Measurements from ENCODE around the gene NUDT7.

Gene NUDT7

DNA sequence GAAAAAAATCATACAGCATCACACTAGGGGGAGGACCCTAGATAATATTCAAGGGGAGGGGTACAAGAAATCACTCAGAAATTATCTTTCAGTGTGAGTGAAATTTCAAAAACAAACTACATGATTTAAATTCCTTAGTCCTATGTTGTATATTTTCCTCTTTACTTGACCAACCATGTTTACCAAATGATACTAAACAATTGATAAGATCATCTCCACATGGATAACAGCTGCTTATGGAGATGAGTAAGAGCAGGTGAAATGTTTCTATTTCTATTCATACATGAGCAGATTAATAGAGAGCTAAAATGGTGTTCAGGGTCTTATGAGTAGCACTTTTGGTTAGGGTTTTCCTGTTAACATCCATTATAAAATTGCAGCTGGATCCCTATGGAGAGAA is 58.8 kb downstream of the NUDT7 start:
- H3K36me3 ChIP-seq (ENCODE audit: control insufficient read depth, insufficient read depth, low read length): no peaks in the 10 kb centered on the region
- no peak overlapping the region for H3K56ac ChIP-seq (ENCODE audit: low read length)
- no peaks in the 10 kb centered on the region for H3K79me1 ChIP-seq (ENCODE audit: low read length)
- no peak overlapping the region for H3K9ac ChIP-seq (ENCODE audit: low read length)
- no peak overlapping the region for H3K23ac ChIP-seq (ENCODE audit: low read length)
- no peak overlapping the region for H2AK5ac ChIP-seq (ENCODE audit: low read length)
- H2BK5ac ChIP-seq (ENCODE audit: low read length): no peak overlapping the region
- no peaks in the 10 kb centered on the region for H3K79me2 ChIP-seq (ENCODE audit: control insufficient read depth, insufficient read depth, low read length)
- H4K5ac ChIP-seq (ENCODE audit: low read length): no peak overlapping the region
- no peak overlapping the region for H3K27ac ChIP-seq (ENCODE audit: low read depth, low read length)
- no peak overlapping the region for H3K4me3 ChIP-seq (ENCODE audit: low read length)
- no peak overlapping the region for H2BK120ac ChIP-seq (ENCODE audit: low read depth, low read length)
- no peak for DNase-seq
- no peak overlapping the region for H2BK15ac ChIP-seq (replicated peaks; ENCODE audit: low read depth)
- no peak overlapping the region for H4K8ac ChIP-seq (ENCODE audit: low read depth, low read length)
- no peak overlapping the region for H3K4me2 ChIP-seq (ENCODE audit: low read length)
- H3K4ac ChIP-seq (ENCODE audit: low read depth, low read length): no peak overlapping the region
- no peaks in the 10 kb centered on the region for H3K27me3 ChIP-seq (ENCODE audit: insufficient read depth, low read length, poor library complexity)
- H3K18ac ChIP-seq (ENCODE audit: low read length): no peak overlapping the region
- no peaks in the 10 kb centered on the region for H3K4me1 ChIP-seq (ENCODE audit: control insufficient read depth, low read depth, low read length)

DNA sequence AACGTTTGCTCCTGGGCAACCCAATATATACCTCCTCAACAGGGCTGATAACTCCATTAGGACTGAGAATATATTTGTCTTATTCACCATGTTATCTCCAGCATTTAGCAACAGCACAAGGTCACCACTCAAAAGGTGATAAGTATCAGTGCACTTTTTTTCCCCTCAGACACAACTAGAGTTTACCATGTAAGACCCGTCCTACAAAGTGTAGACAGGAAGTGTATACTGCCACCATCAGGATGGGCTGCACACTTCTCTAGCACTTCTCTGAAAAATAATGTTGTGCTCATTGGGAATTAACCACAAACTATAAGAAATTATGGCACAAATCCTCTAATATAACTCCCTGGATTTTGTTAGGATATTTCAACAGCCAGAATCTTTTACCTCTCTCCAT is 60.4 kb downstream of the NUDT7 start:
- no peak overlapping the region for H3K9ac ChIP-seq (ENCODE audit: low read length)
- H3K4me2 ChIP-seq (ENCODE audit: low read length): no peak overlapping the region
- no peak overlapping the region for H3K4me3 ChIP-seq (ENCODE audit: low read length)
- H4K8ac ChIP-seq (ENCODE audit: low read depth, low read length): no peak overlapping the region
- no peaks in the 10 kb centered on the region for H3K79me1 ChIP-seq (ENCODE audit: low read length)
- no peak overlapping the region for H3K4ac ChIP-seq (ENCODE audit: low read depth, low read length)
- no peak overlapping the region for H2BK120ac ChIP-seq (ENCODE audit: low read depth, low read length)
- H3K36me3 ChIP-seq (ENCODE audit: control insufficient read depth, insufficient read depth, low read length): no peaks in the 10 kb centered on the region
- WGBS (ENCODE audit: extremely low coverage, insufficient coverage, low lambda C conversion rate): no CpG with 5 or more reads among the region's 2 CpGs
- H2BK5ac ChIP-seq (ENCODE audit: low read length): no peak overlapping the region
- H3K56ac ChIP-seq (ENCODE audit: low read length): no peak overlapping the region
- H3K79me2 ChIP-seq (ENCODE audit: control insufficient read depth, insufficient read depth, low read length): no peaks in the 10 kb centered on the region
- H4K5ac ChIP-seq (ENCODE audit: low read length): no peak overlapping the region
- H3K18ac ChIP-seq (ENCODE audit: low read length): no peak overlapping the region
- no peak overlapping the region for H3K27ac ChIP-seq (ENCODE audit: low read depth, low read length)
- no peaks in the 10 kb centered on the region for H3K27me3 ChIP-seq (ENCODE audit: insufficient read depth, low read length, poor library complexity)
- no peak overlapping the region for H2BK15ac ChIP-seq (replicated peaks; ENCODE audit: low read depth)
- H3K4me1 ChIP-seq (ENCODE audit: control insufficient read depth, low read depth, low read length): no peaks in the 10 kb centered on the region
- no peak overlapping the region for H3K23ac ChIP-seq (ENCODE audit: low read length)
- no peak overlapping the region for H2AK5ac ChIP-seq (ENCODE audit: low read length)
- peak; percentile 47 for DNase-seq

DNA sequence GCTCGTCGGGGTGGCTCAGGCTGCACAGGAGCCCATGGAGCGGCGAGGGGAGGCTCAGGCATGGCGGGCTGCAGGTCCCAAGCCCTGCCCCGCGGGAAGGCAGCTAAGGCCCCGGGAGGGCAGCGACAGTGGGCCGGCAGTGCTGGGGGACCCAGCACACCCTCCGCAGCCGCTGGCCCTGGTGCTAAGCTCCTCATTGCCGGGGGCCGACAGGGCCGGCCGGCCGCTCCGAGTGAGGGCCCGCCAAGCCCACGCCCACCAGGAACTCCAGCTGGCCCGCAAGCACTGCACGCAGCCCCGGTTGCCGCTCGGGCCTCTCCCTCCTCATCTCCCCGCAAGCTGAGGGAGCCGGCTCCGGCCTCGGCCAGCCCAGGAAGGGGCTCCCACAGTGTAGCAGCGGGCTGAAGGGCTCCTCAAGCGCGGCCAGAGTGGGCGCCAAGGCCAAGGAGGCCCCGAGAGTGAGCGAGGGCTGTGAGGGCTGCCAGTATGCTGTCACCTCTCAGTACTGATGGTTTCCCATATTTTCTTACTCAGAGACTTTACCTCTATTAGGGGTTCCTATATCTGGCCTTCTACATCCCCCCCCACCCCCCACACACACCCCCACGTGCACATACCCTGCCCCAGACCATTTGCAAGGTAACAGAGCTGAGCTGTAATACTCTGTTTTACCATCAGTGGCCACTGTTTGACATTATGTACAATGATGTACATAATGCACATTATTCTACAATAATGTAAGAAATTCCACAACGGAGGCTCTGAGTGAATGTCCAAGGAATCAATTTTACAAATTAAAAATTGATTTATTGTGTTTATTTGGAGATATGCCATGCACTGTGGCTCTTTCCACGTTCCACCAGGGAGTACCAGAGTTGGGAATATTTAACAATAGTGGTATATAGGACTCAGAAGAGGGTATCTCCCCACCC is 62.4 kb downstream of the NUDT7 start:
- no peak overlapping the region for H3K4me3 ChIP-seq (ENCODE audit: low read length)
- no CpG with 5 or more reads among the region's 38 CpGs for WGBS (ENCODE audit: extremely low coverage, insufficient coverage, low lambda C conversion rate)
- H3K23ac ChIP-seq (ENCODE audit: low read length): no peak overlapping the region
- no peak overlapping the region for H3K4ac ChIP-seq (ENCODE audit: low read depth, low read length)
- no peak overlapping the region for H3K56ac ChIP-seq (ENCODE audit: low read length)
- no peak overlapping the region for H3K27ac ChIP-seq (ENCODE audit: low read depth, low read length)
- no peaks in the 10 kb centered on the region for H3K79me1 ChIP-seq (ENCODE audit: low read length)
- H4K8ac ChIP-seq (ENCODE audit: low read depth, low read length): no peak overlapping the region
- H3K27me3 ChIP-seq (ENCODE audit: insufficient read depth, low read length, poor library complexity): peaks cover 2% of the 10 kb centered on the region
- no peak overlapping the region for H3K9ac ChIP-seq (ENCODE audit: low read length)
- H3K4me2 ChIP-seq (ENCODE audit: low read length): no peak overlapping the region
- no peaks in the 10 kb centered on the region for H3K36me3 ChIP-seq (ENCODE audit: control insufficient read depth, insufficient read depth, low read length)
- no peak overlapping the region for H3K18ac ChIP-seq (ENCODE audit: low read length)
- H3K79me2 ChIP-seq (ENCODE audit: control insufficient read depth, insufficient read depth, low read length): no peaks in the 10 kb centered on the region
- no peak overlapping the region for H2BK5ac ChIP-seq (ENCODE audit: low read length)
- no peak overlapping the region for H2BK120ac ChIP-seq (ENCODE audit: low read depth, low read length)
- peaks cover 1% of the 10 kb centered on the region for H3K4me1 ChIP-seq (ENCODE audit: control insufficient read depth, low read depth, low read length)
- H2AK5ac ChIP-seq (ENCODE audit: low read length): no peak overlapping the region
- no peak overlapping the region for H2BK15ac ChIP-seq (replicated peaks; ENCODE audit: low read depth)
- no peak for DNase-seq
- H4K5ac ChIP-seq (ENCODE audit: low read length): no peak overlapping the region

DNA sequence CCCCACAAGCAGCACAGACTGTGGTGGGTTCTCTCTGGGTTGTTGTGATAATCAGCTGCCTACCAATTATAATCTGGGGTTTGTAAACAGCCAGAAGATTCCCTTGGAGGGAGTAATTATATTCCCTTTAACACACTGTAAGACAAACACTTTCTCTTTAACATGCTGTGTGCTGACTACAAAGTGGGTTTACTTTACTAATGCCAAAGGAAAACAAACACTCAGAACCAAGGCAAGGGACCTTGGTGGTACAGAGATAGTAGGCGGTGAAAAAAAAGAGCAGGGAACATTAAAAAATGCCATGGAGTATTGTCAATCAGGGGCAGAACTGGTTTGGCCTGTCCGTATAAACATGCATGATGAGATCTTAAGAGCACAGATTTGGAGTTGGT is 63.1 kb downstream of the NUDT7 start:
- Histone ChIP-seq H2BK15ac (replicated peaks; ENCODE audit: low read depth) (no peak overlapping the region), H3K79me1 (ENCODE audit: low read length) (no peaks in the 10 kb centered on the region), H3K4me1 (ENCODE audit: control insufficient read depth, low read depth, low read length) (peaks cover 2% of the 10 kb centered on the region), H3K27ac (ENCODE audit: low read depth, low read length) (no peak overlapping the region), H3K27me3 (ENCODE audit: insufficient read depth, low read length, poor library complexity) (peaks cover 2% of the 10 kb centered on the region), H4K8ac (ENCODE audit: low read depth, low read length) (no peak overlapping the region), H3K4me3 (ENCODE audit: low read length) (no peak overlapping the region), H2AK5ac (ENCODE audit: low read length) (no peak overlapping the region), H4K5ac (ENCODE audit: low read length) (no peak overlapping the region), H3K18ac (ENCODE audit: low read length) (no peak overlapping the region), H3K9ac (ENCODE audit: low read length) (no peak overlapping the region), H2BK120ac (ENCODE audit: low read depth, low read length) (no peak overlapping the region), H3K4me2 (ENCODE audit: low read length) (no peak overlapping the region), H3K79me2 (ENCODE audit: control insufficient read depth, insufficient read depth, low read length) (no peaks in the 10 kb centered on the region), H2BK5ac (ENCODE audit: low read length) (no peak overlapping the region), H3K4ac (ENCODE audit: low read depth, low read length) (no peak overlapping the region), H3K36me3 (ENCODE audit: control insufficient read depth, insufficient read depth, low read length) (no peaks in the 10 kb centered on the region), H3K23ac (ENCODE audit: low read length) (no peak overlapping the region), H3K56ac (ENCODE audit: low read length) (no peak overlapping the region)
- no peak for DNase-seq
- WGBS (ENCODE audit: extremely low coverage, insufficient coverage, low lambda C conversion rate): no CpG with 5 or more reads among the region's 2 CpGs

DNA sequence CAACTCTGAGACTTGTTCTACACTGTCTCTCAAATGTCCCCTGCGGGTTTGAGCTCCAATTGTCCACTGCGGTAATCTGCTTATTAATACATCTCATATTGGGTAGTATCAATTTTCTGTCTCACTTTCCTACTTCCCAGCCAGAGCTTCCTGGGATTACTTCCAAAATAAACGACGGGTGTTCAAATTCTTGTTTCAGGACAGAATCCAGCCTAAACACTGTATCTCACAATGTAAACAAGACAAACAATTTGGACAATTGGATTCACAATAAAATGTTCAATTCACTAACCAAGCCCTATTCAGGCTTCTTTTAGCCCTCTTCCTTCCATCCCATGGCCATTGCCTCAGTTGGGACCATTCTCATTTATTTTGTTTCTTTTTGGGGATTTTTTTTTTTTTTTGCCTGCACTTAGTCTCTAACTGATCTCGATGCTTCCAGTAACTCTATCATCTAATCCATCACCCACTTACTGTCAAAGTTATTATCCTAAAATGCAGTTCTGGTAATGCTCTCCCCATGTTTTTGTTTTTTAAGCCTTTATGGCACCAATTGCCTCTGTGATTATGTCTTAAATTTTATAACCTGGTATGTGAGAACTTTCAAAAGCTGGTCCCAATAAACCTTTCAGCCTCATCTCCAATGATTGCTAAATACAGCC is 64.0 kb downstream of the NUDT7 start:
- Histone ChIP-seq H2AK5ac (ENCODE audit: low read length) (no peak overlapping the region), H3K23ac (ENCODE audit: low read length) (no peak overlapping the region), H3K4me1 (ENCODE audit: control insufficient read depth, low read depth, low read length) (peaks cover 2% of the 10 kb centered on the region), H2BK15ac (replicated peaks; ENCODE audit: low read depth) (no peak overlapping the region), H3K4me2 (ENCODE audit: low read length) (no peak overlapping the region), H3K79me2 (ENCODE audit: control insufficient read depth, insufficient read depth, low read length) (no peaks in the 10 kb centered on the region), H4K8ac (ENCODE audit: low read depth, low read length) (no peak overlapping the region), H4K5ac (ENCODE audit: low read length) (no peak overlapping the region), H2BK120ac (ENCODE audit: low read depth, low read length) (no peak overlapping the region), H3K27me3 (ENCODE audit: insufficient read depth, low read length, poor library complexity) (peaks cover 2% of the 10 kb centered on the region), H3K4me3 (ENCODE audit: low read length) (no peak overlapping the region), H3K4ac (ENCODE audit: low read depth, low read length) (no peak overlapping the region), H3K36me3 (ENCODE audit: control insufficient read depth, insufficient read depth, low read length) (no peaks in the 10 kb centered on the region), H2BK5ac (ENCODE audit: low read length) (no peak overlapping the region), H3K18ac (ENCODE audit: low read length) (no peak overlapping the region), H3K27ac (ENCODE audit: low read depth, low read length) (no peak overlapping the region), H3K56ac (ENCODE audit: low read length) (no peak overlapping the region), H3K79me1 (ENCODE audit: low read length) (no peaks in the 10 kb centered on the region), H3K9ac (ENCODE audit: low read length) (no peak overlapping the region)
- DNase-seq: no peak
- WGBS (ENCODE audit: extremely low coverage, insufficient coverage, low lambda C conversion rate): no CpG with 5 or more reads among the region's 5 CpGs

All from mesendoderm (in vitro differentiated cells).